ENCODE measurements around the gene WDR59. TPM values are rescaled to one million over a fixed set of nuclear protein-coding genes. Genes with fewer than 3 reads are reported as not detected.

The WDR59 gene
- polyA plus RNA-seq, 1 donor (not counting 4 experiments of a cell fraction or from before 2014, with no cell fraction given): 59.7 TPM

DNA sequence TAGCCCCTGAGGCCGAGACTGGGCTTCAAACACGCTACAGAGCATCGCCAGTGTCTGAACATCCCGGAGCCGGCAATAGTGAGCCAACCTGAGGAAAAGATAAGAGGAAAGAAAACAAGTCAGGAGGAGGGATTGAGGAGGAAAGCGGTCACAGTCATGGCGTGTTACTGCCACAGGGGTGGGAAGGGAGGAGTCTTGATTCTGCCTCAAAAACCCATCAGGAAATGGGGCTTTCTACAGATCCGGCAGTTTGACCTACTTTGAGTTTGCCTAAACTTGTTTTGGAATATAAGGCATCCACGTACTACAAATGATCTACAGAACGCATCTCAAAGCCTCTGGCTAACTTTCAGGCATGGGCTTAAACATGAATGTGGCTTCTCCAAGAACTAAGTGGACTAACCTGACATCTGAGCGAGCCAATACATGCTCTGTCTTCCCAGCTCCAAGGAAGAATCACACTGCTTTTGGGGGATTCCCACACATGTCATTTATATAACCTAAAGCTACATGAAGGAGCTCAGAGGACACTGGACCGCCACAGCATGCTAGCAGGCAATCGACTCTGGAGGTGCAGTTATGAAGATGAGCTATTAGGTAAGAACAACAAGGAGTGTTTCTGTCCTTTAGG, 96.6 kb downstream of the WDR59 start:
- H2AFZ ChIP-seq (ENCODE audit: control insufficient read depth, low read length): peak overlapping the region; percentile 37
- dilution Hi-C loops (cut with MboI; ENCODE audit: extremely low pct_ligation_motif_present, low sequenced_read_pairs): no loop called here
- peaks cover 14 to 18% of the 10 kb centered on the region in 2 experiments for H3K36me3 ChIP-seq (ENCODE audit: control insufficient read depth in 2 of 2, extremely low read depth in 1 of 2, insufficient read depth in 2 of 2, low read length in 2 of 2)
- H3K4me2 ChIP-seq (ENCODE audit: control insufficient read depth, extremely low read depth, insufficient read depth, low read depth, low read length): peak overlapping the region; percentile 68
- no peaks in the 10 kb centered on the region for H4K20me1 ChIP-seq (ENCODE audit: control insufficient read depth, extremely low read depth, insufficient read depth, low read length)
- H3K9me3 ChIP-seq (ENCODE audit: control insufficient read depth, low read depth, low read length): no peaks in the 10 kb centered on the region
- no peaks in the 10 kb centered on the region for H3K79me2 ChIP-seq (ENCODE audit: control insufficient read depth, insufficient read depth, low read length)
- no peaks in the 10 kb centered on the region for H3K9me1 ChIP-seq (ENCODE audit: control insufficient read depth, extremely low read depth, insufficient read depth, low read length)
- H3K4me1 ChIP-seq (ENCODE audit: control insufficient read depth, extremely low read depth, insufficient read depth, low read length): peaks cover 14% of the 10 kb centered on the region
- H3K9ac ChIP-seq (ENCODE audit: control insufficient read depth, extremely low read depth, insufficient read depth, low read length): peak overlapping the region; percentile 36
- TF ChIP-seq EZH2 (IDR thresholded peaks at IDR 0.05; ENCODE audit: low read length): no peak
- TF ChIP-seq, protein P1, sequence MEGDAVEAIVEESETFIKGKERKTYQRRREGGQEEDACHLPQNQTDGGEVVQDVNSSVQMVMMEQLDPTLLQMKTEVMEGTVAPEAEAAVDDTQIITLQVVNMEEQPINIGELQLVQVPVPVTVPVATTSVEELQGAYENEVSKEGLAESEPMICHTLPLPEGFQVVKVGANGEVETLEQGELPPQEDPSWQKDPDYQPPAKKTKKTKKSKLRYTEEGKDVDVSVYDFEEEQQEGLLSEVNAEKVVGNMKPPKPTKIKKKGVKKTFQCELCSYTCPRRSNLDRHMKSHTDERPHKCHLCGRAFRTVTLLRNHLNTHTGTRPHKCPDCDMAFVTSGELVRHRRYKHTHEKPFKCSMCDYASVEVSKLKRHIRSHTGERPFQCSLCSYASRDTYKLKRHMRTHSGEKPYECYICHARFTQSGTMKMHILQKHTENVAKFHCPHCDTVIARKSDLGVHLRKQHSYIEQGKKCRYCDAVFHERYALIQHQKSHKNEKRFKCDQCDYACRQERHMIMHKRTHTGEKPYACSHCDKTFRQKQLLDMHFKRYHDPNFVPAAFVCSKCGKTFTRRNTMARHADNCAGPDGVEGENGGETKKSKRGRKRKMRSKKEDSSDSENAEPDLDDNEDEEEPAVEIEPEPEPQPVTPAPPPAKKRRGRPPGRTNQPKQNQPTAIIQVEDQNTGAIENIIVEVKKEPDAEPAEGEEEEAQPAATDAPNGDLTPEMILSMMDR (optimal IDR thresholded peaks at IDR 0.05 in 1 of 3, IDR thresholded peaks at IDR 0.05 in 1 of 3, conservative IDR thresholded peaks at IDR 0.05 in 1 of 3; ENCODE audit: extremely low read depth in 1 of 3, insufficient read depth in 2 of 3, low read length in 3 of 3): peak in 1 of 3 experiments; percentile 10
- FAIRE-seq (peak; percentile 89), DNase-seq (ENCODE audit: low read depth, low spot score) (no peak)
- H3K27me3 ChIP-seq (ENCODE audit: control insufficient read depth, extremely low read depth, insufficient read depth, low read length): no peaks in the 10 kb centered on the region
- H3K27ac ChIP-seq (ENCODE audit: control insufficient read depth, insufficient read depth, low read length): peak overlapping the region; percentile 72
- peak overlapping the region in 1 of 3 experiments; percentile 11 for H3K4me3 ChIP-seq (ENCODE audit: control insufficient read depth in 2 of 3, extremely low read depth in 1 of 3, insufficient read depth in 2 of 3, low read depth in 1 of 3, low read length in 3 of 3)

DNA sequence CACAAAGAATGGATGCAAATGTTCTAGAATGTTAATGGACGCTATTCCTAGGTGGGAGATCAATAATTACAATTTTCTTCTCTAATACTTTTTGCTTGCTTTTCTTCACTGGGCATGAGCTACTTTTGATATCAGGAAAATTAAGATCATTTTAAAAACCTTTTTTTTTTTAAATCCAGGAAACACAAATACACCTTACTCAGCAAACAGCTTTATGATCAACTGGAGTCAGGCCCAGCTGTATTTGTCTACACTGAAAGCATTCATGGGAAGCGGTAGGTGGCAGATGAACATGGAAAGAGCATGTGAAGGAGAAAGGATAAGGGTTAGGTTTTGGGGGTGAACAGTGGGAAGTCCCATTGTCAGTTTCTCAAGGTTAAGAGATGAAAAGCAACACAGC, 97.8 kb downstream of the WDR59 start:
- TF ChIP-seq EZH2 (IDR thresholded peaks at IDR 0.05; ENCODE audit: low read length): no peak
- TF ChIP-seq, protein P1 (optimal IDR thresholded peaks at IDR 0.05 in 1 of 3, IDR thresholded peaks at IDR 0.05 in 1 of 3, conservative IDR thresholded peaks at IDR 0.05 in 1 of 3; ENCODE audit: extremely low read depth in 1 of 3, insufficient read depth in 2 of 3, low read length in 3 of 3): no peak

More for the DNA sequence above, 97.8 kb downstream of the WDR59 start:
- H3K27me3 ChIP-seq (ENCODE audit: control insufficient read depth, extremely low read depth, insufficient read depth, low read length): no peaks in the 10 kb centered on the region
- no peak overlapping the region for H2AFZ ChIP-seq (ENCODE audit: control insufficient read depth, low read length)
- no peak for FAIRE-seq
- no peaks in the 10 kb centered on the region for H3K9me3 ChIP-seq (ENCODE audit: control insufficient read depth, low read depth, low read length)
- no peak overlapping the region for H3K9ac ChIP-seq (ENCODE audit: control insufficient read depth, extremely low read depth, insufficient read depth, low read length)
- dilution Hi-C loops (cut with MboI; ENCODE audit: extremely low pct_ligation_motif_present, low sequenced_read_pairs): no loop called here
- H3K79me2 ChIP-seq (ENCODE audit: control insufficient read depth, insufficient read depth, low read length): no peaks in the 10 kb centered on the region
- H3K4me3 ChIP-seq (ENCODE audit: control insufficient read depth in 2 of 3, extremely low read depth in 1 of 3, insufficient read depth in 2 of 3, low read depth in 1 of 3, low read length in 3 of 3): no peak overlapping the region
- H3K9me1 ChIP-seq (ENCODE audit: control insufficient read depth, extremely low read depth, insufficient read depth, low read length): no peaks in the 10 kb centered on the region
- DNase-seq (ENCODE audit: low read depth, low spot score): no peak
- H3K27ac ChIP-seq (ENCODE audit: control insufficient read depth, insufficient read depth, low read length): no peak overlapping the region
- no peaks in the 10 kb centered on the region for H4K20me1 ChIP-seq (ENCODE audit: control insufficient read depth, extremely low read depth, insufficient read depth, low read length)
- peaks cover 14% of the 10 kb centered on the region for H3K4me1 ChIP-seq (ENCODE audit: control insufficient read depth, extremely low read depth, insufficient read depth, low read length)
- no peak overlapping the region for H3K4me2 ChIP-seq (ENCODE audit: control insufficient read depth, extremely low read depth, insufficient read depth, low read depth, low read length)
- peaks cover 11 to 18% of the 10 kb centered on the region in 2 experiments for H3K36me3 ChIP-seq (ENCODE audit: control insufficient read depth in 2 of 2, extremely low read depth in 1 of 2, insufficient read depth in 2 of 2, low read length in 2 of 2)

All from keratinocyte (primary cell).